HepG2 (cell line): ENCODE results near the gene PTCRA. TPM values are rescaled to one million over a fixed set of nuclear protein-coding genes. Genes with fewer than 3 reads are reported as not detected.

ENCODE experiments used
- ATAC-seq: fragments of 200-7000 bp; cut with Tn5 transposase; 3 replicates; pipeline ENCODE4 v1.9.1; 2020; ENCODE audit warnings: mild to moderate bottlenecking, moderate library complexity
- BruUV-seq: library from RNA; stranded (reverse); fragments of 400-500 nt; replicated peaks from 2 replicates; lab custom pipeline; 2021; lab: Mats Ljungman, UMichigan
- CTCF ChIA-PET: fragments of 300-600 bp; formaldehyde crosslinking; extraction: SDS; loops from one replicate; lab custom pipeline; 2021; ENCODE audit warnings: low total read pairs, inconsistent platforms, low intra/inter-chr PET ratio; lab: Yijun Ruan, JAX
- POLR2A ChIA-PET: fragments of 350-600 bp; sonication (Branson Sonifier 250); formaldehyde crosslinking; loops from one replicate; lab custom pipeline; 2020; ENCODE audit warnings: antibody characterized with exemption, inconsistent platforms; lab: Yijun Ruan, JAX
- DNase-seq: peaks from one replicate; pipeline ENCODE4 v3.0.0-alpha.2; 2015; ENCODE audit warnings: low spot score
- FAIRE-seq: peaks from 3 replicates; lab custom pipeline; 2011; peaks lifted over from hg19 to GRCh38; lab: Jason Lieb, UNC
- H2AFZ ChIP-seq: one replicate; pipeline ENCODE4 v1.6.1; 2011; ENCODE audit warnings: low read length, inconsistent platforms
- H3K27ac ChIP-seq: fragments of 300-600 bp; 3 replicates; pipeline ENCODE4 v1.8.0; 2011; ENCODE audit warnings: mixed run types, mild to moderate bottlenecking, mixed read lengths, low read length, inconsistent platforms; ENCODE audit not compliant: insufficient read depth; ENCODE audit errors: extremely low read length
- H3K27me3 ChIP-seq, 2 experiments: fragments of 200-600 bp in 1 of 2; 2 replicates in 1 of 2; 3 replicates in 1 of 2; pipeline versions ENCODE4 v1.6.0 to v1.8.0; 2011; ENCODE audit warnings: low read length in 2 of 2, mild to moderate bottlenecking in 2 of 2, moderate library complexity in 2 of 2, inconsistent platforms in 1 of 2; ENCODE audit not compliant: insufficient read depth in 2 of 2, control insufficient read depth in 1 of 2
- H3K36me3 ChIP-seq, 2 experiments: fragments of 200-600 bp in 1 of 2; replicated peaks in 1 of 2; 2 replicates in 1 of 2; 3 replicates in 1 of 2; pipeline versions ENCODE4 v1.5.1 to v1.8.0; 2011; ENCODE audit warnings: low read length in 2 of 2, inconsistent platforms in 1 of 2; ENCODE audit not compliant: insufficient read depth in 2 of 2, control insufficient read depth in 1 of 2
- H3K4me1 ChIP-seq: 2 replicates; pipeline ENCODE4 v1.5.1; 2012; ENCODE audit warnings: low read length, inconsistent platforms; ENCODE audit not compliant: insufficient read depth
- H3K4me2 ChIP-seq: 2 replicates; pipeline ENCODE4 v1.6.0; 2011; ENCODE audit warnings: low read depth, low read length, inconsistent platforms
- H3K4me3 ChIP-seq, 3 experiments: fragments of 200-600 bp in 1 of 3; sonication (generic), shearing (Covaris generic) in 1 of 3; replicated peaks in 1 of 3; 2 replicates each; pipeline ENCODE4 v1.5.1; 2011 to 2016; ENCODE audit warnings: low read length in 3 of 3, inconsistent platforms in 2 of 3, low read depth in 2 of 3, mild to moderate bottlenecking in 2 of 3, control low read depth in 1 of 3, mixed read lengths in 1 of 3; ENCODE audit not compliant: insufficient read depth in 1 of 3
- H3K79me2 ChIP-seq: one replicate; pipeline ENCODE4 v1.6.1; 2011; ENCODE audit warnings: low read length, inconsistent platforms; ENCODE audit not compliant: insufficient read depth
- H3K9ac ChIP-seq: 2 replicates; pipeline ENCODE4 v1.6.0; 2011; ENCODE audit warnings: mild to moderate bottlenecking, low read depth, low read length, inconsistent platforms; ENCODE audit not compliant: insufficient read depth
- H3K9me3 ChIP-seq: 2 replicates; pipeline ENCODE4 v1.5.1; 2012; ENCODE audit warnings: mild to moderate bottlenecking, low read length
- H4K20me1 ChIP-seq: 2 replicates; pipeline ENCODE4 v1.6.0; 2011; ENCODE audit warnings: inconsistent platforms, mild to moderate bottlenecking, low read length, moderate library complexity; ENCODE audit not compliant: insufficient read depth
- ATF3 ChIP-seq: sonication (generic); formaldehyde crosslinking; IDR thresholded peaks from 2 replicates; pipeline ENCODE4 v1.4.0; 2020; ENCODE audit warnings: missing genetic modification reagents
- DMAP1 ChIP-seq: IDR thresholded peaks from 2 replicates; pipeline ENCODE4 v1.6.1; 2016
- ESRRA ChIP-seq: sonication (generic); formaldehyde crosslinking; IDR thresholded peaks from 2 replicates; pipeline ENCODE4 v1.5.1; 2020; ENCODE audit warnings: mild to moderate bottlenecking, low read depth, missing genetic modification reagents
- HMGXB4 ChIP-seq, 2 experiments: sonication (generic) in 1 of 2; formaldehyde crosslinking in 1 of 2; IDR thresholded peaks; 2 replicates each; pipeline versions ENCODE4 v1.4.0 to v1.6.1; 2018 to 2020; ENCODE audit warnings: missing genetic modification reagents in 2 of 2, borderline replicate concordance in 1 of 2, low read depth in 1 of 2, mild to moderate bottlenecking in 1 of 2, missing biosample characterization in 1 of 2
- ONECUT2 ChIP-seq: sonication (generic); formaldehyde crosslinking; IDR thresholded peaks from 2 replicates; pipeline ENCODE4 v1.4.0; 2020; ENCODE audit warnings: missing genetic modification reagents
- RARA ChIP-seq: IDR thresholded peaks from 2 replicates; pipeline ENCODE4 v1.6.1; 2016; ENCODE audit warnings: missing genetic modification reagents, missing compliant biosample characterization
- RBM22 ChIP-seq: fragments of 200-400 bp; formaldehyde crosslinking; optimal IDR thresholded peaks from 2 replicates; pipeline ENCODE3; 2017; ENCODE audit warnings: mild to moderate bottlenecking, low read length, moderate library complexity
- SAP130 ChIP-seq: IDR thresholded peaks from 2 replicates; pipeline ENCODE4 v1.6.1; 2016; ENCODE audit warnings: low read depth
- TAF1 ChIP-seq: sonication (generic); formaldehyde crosslinking; IDR thresholded peaks from 2 replicates; pipeline ENCODE4 v1.4.0; 2020; ENCODE audit warnings: missing genetic modification reagents
- THAP11 ChIP-seq: IDR thresholded peaks from 2 replicates; pipeline ENCODE4 v1.6.1; 2016; ENCODE audit warnings: missing biosample characterization, missing genetic modification reagents
- ZFX ChIP-seq: sonication (generic); formaldehyde crosslinking; IDR thresholded peaks from 2 replicates; pipeline ENCODE4 v1.4.0; 2020; ENCODE audit warnings: mild to moderate bottlenecking, low read depth, missing genetic modification reagents, moderate library complexity
- ZNF17 ChIP-seq: sonication (generic); formaldehyde crosslinking; IDR thresholded peaks from 2 replicates; pipeline ENCODE4 v1.5.0; 2020; ENCODE audit warnings: mild to moderate bottlenecking, missing genetic modification reagents
- ZNF280D ChIP-seq: sonication (generic); formaldehyde crosslinking; IDR thresholded peaks from 2 replicates; pipeline ENCODE4 v1.5.1; 2020; ENCODE audit warnings: mild to moderate bottlenecking, missing genetic modification reagents
- ZNF362 ChIP-seq: sonication (generic); formaldehyde crosslinking; IDR thresholded peaks from 2 replicates; pipeline ENCODE4 v1.4.0; 2020; ENCODE audit warnings: missing genetic modification reagents, mild to moderate bottlenecking, borderline replicate concordance
- ZNF567 ChIP-seq: sonication (generic); formaldehyde crosslinking; IDR thresholded peaks from 2 replicates; pipeline ENCODE4 v1.8.1; 2023; ENCODE audit warnings: mild to moderate bottlenecking, missing genetic modification reagents, borderline replicate concordance
- WGBS: methylation state at CpG from one replicate; pipeline ENCODE4 v1.1.6; 2017; ENCODE audit warnings: low lambda C conversion rate; 5-methylcytosine and 5-hydroxymethylcytosine counted together
- in situ Hi-C: cut with HindIII; loops from 2 replicates; pipeline ENCODE4 v1.10.0; 2017; ENCODE audit warnings: low pct_unique_long_range_greater_than_20kb; ENCODE audit not compliant: extremely low pct_ligation_motif_present
- intact Hi-C: fragments of 100-400 bp; cut with micrococcal nuclease; formaldehyde crosslinking; loops from one replicate; pipeline ENCODE4 v1.10.0; 2022; ENCODE audit not compliant: unreplicated experiment
- polyA plus RNA-seq, 8 experiments: library from polyadenylated mRNA; depleted of rRNA in 3 of 8; stranded (reverse) in 7 of 8; unstranded in 1 of 8; fragments of >200 nt; fragmentation: Illumina TruSeq in 4 of 8; extraction: Trizol in 4 of 8; gene quantifications; 2 replicates each; pipeline versions ENCODE4 v1.2.1 to v1.2.3, GENCODE V29; 2011 to 2016; ENCODE audit warnings: low read depth in 4 of 8, missing spikeins in 1 of 8, mixed read lengths in 1 of 8; ENCODE audit not compliant: insufficient read depth in 1 of 8
- total RNA-seq, 5 experiments: library from RNA; depleted of rRNA; stranded (reverse); fragments of >200 nt; fragmentation: Illumina TruSeq; extraction: Trizol; gene quantifications; 2 replicates each; pipeline ENCODE4 v1.2.3, GENCODE V29; 2016; ENCODE audit warnings: low read depth in 1 of 5

Gene PTCRA
- total and polyA plus RNA-seq, 2 of the 13 experiments (the other 11 are each of a cell fraction or from before 2014, with no cell fraction given): not detected

GRCh38 chr6:42898891-42899361, 16.9 kb upstream of the PTCRA start:
- intact Hi-C loops (loop anchor here (1.0 kb wide), 2 partner anchors 22 to 238 kb away; no protein-coding TSS in a partner anchor), in situ Hi-C loops (no loop called here)
- Histone ChIP-seq H3K4me1 (peaks cover 29% of the 10 kb centered on the region), H3K4me2 (no peak overlapping the region), H3K27me3 (no peaks in the 10 kb centered on the region), H3K4me3 (no peak overlapping the region), H3K27ac (no peak overlapping the region), H3K9ac (no peak overlapping the region), H3K79me2 (no peaks in the 10 kb centered on the region), H4K20me1 (no peaks in the 10 kb centered on the region), H3K36me3 (no peaks in the 10 kb centered on the region), H2AFZ (no peak overlapping the region), H3K9me3 (no peaks in the 10 kb centered on the region)
- CTCF ChIA-PET: interaction anchor here (1.0 to 2.5 kb wide), 2 partner anchors 172 to 238 kb away, joined by 5 to 15 read pairs; no protein-coding TSS in a partner anchor
- WGBS: 6% methylated on average over 10 of the region's 10 CpGs
- BruUV-seq: no TSS peak
- DNase-seq: peak; percentile 74
- ATAC-seq: no peak
- POLR2A ChIA-PET: no interaction called here
- FAIRE-seq: peak; percentile 50
- TF ChIP-seq DMAP1 (0 out of 2 replicates have a peak, but pooled peaks have one; percentile 24), ATF3 (CRISPR knock-in tag) (no peak), ZNF362 (CRISPR knock-in tag) (no peak), ZNF17 (CRISPR knock-in tag) (no peak), ZNF567 (CRISPR knock-in tag) (no peak), TAF1 (CRISPR knock-in tag) (no peak), ONECUT2 (CRISPR knock-in tag) (no peak), RARA (CRISPR knock-in tag) (no peak), RBM22 (no peak), THAP11 (CRISPR knock-in tag) (peak; percentile 29; the same call in 1 of the 2 replicates), ZNF280D (CRISPR knock-in tag) (no peak), SAP130 (CRISPR knock-in tag) (0 out of 2 replicates have a peak, but pooled peaks have one; percentile 14), HMGXB4 (CRISPR knock-in tag; IDR thresholded peaks at IDR 0.05; ENCODE audit: borderline replicate concordance in 1 of 2, low read depth in 1 of 2) (peak in 1 of 2 experiments; percentile 52; a peak in 1 of 4 replicates), ESRRA (CRISPR knock-in tag) (no peak), ZFX (CRISPR knock-in tag) (no peak)
